Measurements from ENCODE around the gene VAPA.

- TF ChIP-seq CTCF (IDR thresholded peaks at IDR 0.05; ENCODE audit: insufficient read depth, low read length), result no peak
- no peak for TF ChIP-seq REST (IDR thresholded peaks at IDR 0.05; ENCODE audit: insufficient replicate concordance, low read depth)
- TF ChIP-seq POLR2AphosphoS5 (IDR thresholded peaks at IDR 0.05; ENCODE audit: low read depth), result no peak
- TF ChIP-seq GABPA (IDR thresholded peaks at IDR 0.05; ENCODE audit: low read depth), result no peak
- no peak for TF ChIP-seq SPI1 (IDR thresholded peaks at IDR 0.05; ENCODE audit: borderline replicate concordance, low read depth)
Observed at GRCh38 chr18:9916808-9917207, 3.0 kb downstream of the VAPA start.
